ENCODE results near the gene VASH2. TPM values are rescaled to one million over a fixed set of nuclear protein-coding genes. Genes with fewer than 3 reads are reported as not detected.
"Not testable (repeated sequence)": the region's sequence is repeated elsewhere in the genome, so short reads cannot be mapped to it uniquely, and the experiment has no call there.

The VASH2 gene
- total RNA-seq, 1 experiment from 2014 or later = 50.9 TPM

- H3K4me3 ChIP-seq (ENCODE audit: insufficient read depth, low read depth, low read length) = no peak overlapping the region
- H3K36me3 ChIP-seq (replicated peaks; ENCODE audit: control insufficient read depth, insufficient read depth, low read length) = peaks cover 64% of the 10 kb centered on the region
- no peak for DNase-seq
- H3K27me3 ChIP-seq (ENCODE audit: control insufficient read depth, insufficient read depth, low read length) = no peaks in the 10 kb centered on the region
These were observed 7.8 kb downstream of the VASH2 start for GRCh38 chr1:212958175-212958574.

- Histone ChIP-seq H3K4me3 (ENCODE audit: insufficient read depth, low read depth, low read length) (no peak overlapping the region), H3K27me3 (ENCODE audit: control insufficient read depth, insufficient read depth, low read length) (no peaks in the 10 kb centered on the region), H3K36me3 (replicated peaks; ENCODE audit: control insufficient read depth, insufficient read depth, low read length) (peaks cover 70% of the 10 kb centered on the region)
- DNase-seq = no peak
These were observed 9.2 kb downstream of the VASH2 start for GRCh38 chr1:212959266-212960220.

- no peaks in the 10 kb centered on the region for H3K27me3 ChIP-seq (ENCODE audit: control insufficient read depth, insufficient read depth, low read length)
- H3K4me3 ChIP-seq (ENCODE audit: insufficient read depth, low read depth, low read length) = no peak overlapping the region
- peaks cover 68% of the 10 kb centered on the region for H3K36me3 ChIP-seq (replicated peaks; ENCODE audit: control insufficient read depth, insufficient read depth, low read length)
- no peak for DNase-seq
These were observed 10.6 kb downstream of the VASH2 start for GRCh38 chr1:212960932-212961331.

GRCh38 chr1:212962509-212962908 lies 12.2 kb downstream of the VASH2 start:
- no peak for DNase-seq
- H3K36me3 ChIP-seq (replicated peaks; ENCODE audit: control insufficient read depth, insufficient read depth, low read length) = peaks cover 72% of the 10 kb centered on the region
- H3K27me3 ChIP-seq (ENCODE audit: control insufficient read depth, insufficient read depth, low read length) = no peaks in the 10 kb centered on the region
- H3K4me3 ChIP-seq (ENCODE audit: insufficient read depth, low read depth, low read length) = no peak overlapping the region

- H3K36me3 ChIP-seq (replicated peaks; ENCODE audit: control insufficient read depth, insufficient read depth, low read length) = peaks cover 70% of the 10 kb centered on the region
- DNase-seq = no peak
- H3K4me3 ChIP-seq (ENCODE audit: insufficient read depth, low read depth, low read length) = no peak overlapping the region
- no peaks in the 10 kb centered on the region for H3K27me3 ChIP-seq (ENCODE audit: control insufficient read depth, insufficient read depth, low read length)
These were observed 13.8 kb downstream of the VASH2 start for GRCh38 chr1:212964102-212964501.

GRCh38 chr1:212964993-212965392 lies 14.7 kb downstream of the VASH2 start:
- DNase-seq; H3K27me3 ChIP-seq (ENCODE audit: control insufficient read depth, insufficient read depth, low read length); H3K4me3 ChIP-seq (ENCODE audit: insufficient read depth, low read depth, low read length): not testable (repeated sequence)
- H3K36me3 ChIP-seq (replicated peaks; ENCODE audit: control insufficient read depth, insufficient read depth, low read length) = peaks cover 69% of the 10 kb centered on the region

- Histone ChIP-seq H3K36me3 (replicated peaks; ENCODE audit: control insufficient read depth, insufficient read depth, low read length) (peaks cover 68% of the 10 kb centered on the region), H3K4me3 (ENCODE audit: insufficient read depth, low read depth, low read length) (no peak overlapping the region), H3K27me3 (ENCODE audit: control insufficient read depth, insufficient read depth, low read length) (no peaks in the 10 kb centered on the region)
- DNase-seq = no peak
These were observed 16.3 kb downstream of the VASH2 start for GRCh38 chr1:212966616-212967015.

GRCh38 chr1:212967801-212968200 lies 17.5 kb downstream of the VASH2 start:
- H3K27me3 ChIP-seq (ENCODE audit: control insufficient read depth, insufficient read depth, low read length) = no peaks in the 10 kb centered on the region
- H3K4me3 ChIP-seq (ENCODE audit: insufficient read depth, low read depth, low read length) = no peak overlapping the region
- peak; percentile 86 for DNase-seq
- peaks cover 70% of the 10 kb centered on the region for H3K36me3 ChIP-seq (replicated peaks; ENCODE audit: control insufficient read depth, insufficient read depth, low read length)

- H3K27me3 ChIP-seq (ENCODE audit: control insufficient read depth, insufficient read depth, low read length) = no peaks in the 10 kb centered on the region
- no peak overlapping the region for H3K4me3 ChIP-seq (ENCODE audit: insufficient read depth, low read depth, low read length)
- peaks cover 70% of the 10 kb centered on the region for H3K36me3 ChIP-seq (replicated peaks; ENCODE audit: control insufficient read depth, insufficient read depth, low read length)
- DNase-seq = no peak
These were observed 18.1 kb downstream of the VASH2 start for GRCh38 chr1:212968368-212968863.

GRCh38 chr1:212970085-212970484 lies 19.7 kb downstream of the VASH2 start:
- DNase-seq = no peak
- Histone ChIP-seq H3K36me3 (replicated peaks; ENCODE audit: control insufficient read depth, insufficient read depth, low read length) (peaks cover 77% of the 10 kb centered on the region), H3K4me3 (ENCODE audit: insufficient read depth, low read depth, low read length) (no peak overlapping the region), H3K27me3 (ENCODE audit: control insufficient read depth, insufficient read depth, low read length) (no peaks in the 10 kb centered on the region)

GRCh38 chr1:212971312-212971711 lies 21.0 kb downstream of the VASH2 start:
- H3K4me3 ChIP-seq (ENCODE audit: insufficient read depth, low read depth, low read length) = no peak overlapping the region
- H3K36me3 ChIP-seq (replicated peaks; ENCODE audit: control insufficient read depth, insufficient read depth, low read length) = peaks cover 81% of the 10 kb centered on the region
- H3K27me3 ChIP-seq (ENCODE audit: control insufficient read depth, insufficient read depth, low read length) = no peaks in the 10 kb centered on the region
- no peak for DNase-seq

GRCh38 chr1:212973426-212973825 lies 23.1 kb downstream of the VASH2 start:
- Histone ChIP-seq H3K27me3 (ENCODE audit: control insufficient read depth, insufficient read depth, low read length) (no peaks in the 10 kb centered on the region), H3K36me3 (replicated peaks; ENCODE audit: control insufficient read depth, insufficient read depth, low read length) (peaks cover 82% of the 10 kb centered on the region), H3K4me3 (ENCODE audit: insufficient read depth, low read depth, low read length) (no peak overlapping the region)
- no peak for DNase-seq

GRCh38 chr1:212973899-212974298 lies 23.6 kb downstream of the VASH2 start:
- H3K4me3 ChIP-seq (ENCODE audit: insufficient read depth, low read depth, low read length) = no peak overlapping the region
- H3K27me3 ChIP-seq (ENCODE audit: control insufficient read depth, insufficient read depth, low read length) = no peaks in the 10 kb centered on the region
- DNase-seq = no peak
- H3K36me3 ChIP-seq (replicated peaks; ENCODE audit: control insufficient read depth, insufficient read depth, low read length) = peaks cover 83% of the 10 kb centered on the region

GRCh38 chr1:212974711-212975110 lies 24.4 kb downstream of the VASH2 start:
- Histone ChIP-seq H3K4me3 (ENCODE audit: insufficient read depth, low read depth, low read length) (no peak overlapping the region), H3K27me3 (ENCODE audit: control insufficient read depth, insufficient read depth, low read length) (no peaks in the 10 kb centered on the region), H3K36me3 (replicated peaks; ENCODE audit: control insufficient read depth, insufficient read depth, low read length) (peaks cover 84% of the 10 kb centered on the region)
- no peak for DNase-seq
